T-helper 2 cell (primary cell): ENCODE results near the gene FBXO34.
A peak's percentile ranks its signal among the peaks of the same experiment; 100 is the strongest.

ENCODE experiments used
- DNase-seq, 5 experiments: peaks; one replicate each; pipeline versions ENCODE4 v3.0.0 to v3.0.0-alpha.2; 2012 to 2022
- total RNA-seq, 2 donors: gene quantifications; one replicate each; lab custom pipeline; 2026; lab: John Stamatoyannopoulos, UW

FBXO34 gene, protein sequence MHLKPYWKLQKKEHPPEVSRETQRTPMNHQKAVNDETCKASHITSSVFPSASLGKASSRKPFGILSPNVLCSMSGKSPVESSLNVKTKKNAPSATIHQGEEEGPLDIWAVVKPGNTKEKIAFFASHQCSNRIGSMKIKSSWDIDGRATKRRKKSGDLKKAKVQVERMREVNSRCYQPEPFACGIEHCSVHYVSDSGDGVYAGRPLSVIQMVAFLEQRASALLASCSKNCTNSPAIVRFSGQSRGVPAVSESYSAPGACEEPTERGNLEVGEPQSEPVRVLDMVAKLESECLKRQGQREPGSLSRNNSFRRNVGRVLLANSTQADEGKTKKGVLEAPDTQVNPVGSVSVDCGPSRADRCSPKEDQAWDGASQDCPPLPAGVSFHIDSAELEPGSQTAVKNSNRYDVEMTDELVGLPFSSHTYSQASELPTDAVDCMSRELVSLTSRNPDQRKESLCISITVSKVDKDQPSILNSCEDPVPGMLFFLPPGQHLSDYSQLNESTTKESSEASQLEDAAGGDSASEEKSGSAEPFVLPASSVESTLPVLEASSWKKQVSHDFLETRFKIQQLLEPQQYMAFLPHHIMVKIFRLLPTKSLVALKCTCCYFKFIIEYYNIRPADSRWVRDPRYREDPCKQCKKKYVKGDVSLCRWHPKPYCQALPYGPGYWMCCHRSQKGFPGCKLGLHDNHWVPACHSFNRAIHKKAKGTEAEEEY
- total RNA-seq: 45.1 to 71.1 reads per million in 2 donors

GRCh38 chr14:55270832-55271571 lies at the start of gene FBXO34:
FBXO34 (plus strand) TSS chr14:55271421; CDS start chr14:55350391, 78,970 bp downstream.
- peak; percentile 96 to 100 (median 98) for DNase-seq

DNA sequence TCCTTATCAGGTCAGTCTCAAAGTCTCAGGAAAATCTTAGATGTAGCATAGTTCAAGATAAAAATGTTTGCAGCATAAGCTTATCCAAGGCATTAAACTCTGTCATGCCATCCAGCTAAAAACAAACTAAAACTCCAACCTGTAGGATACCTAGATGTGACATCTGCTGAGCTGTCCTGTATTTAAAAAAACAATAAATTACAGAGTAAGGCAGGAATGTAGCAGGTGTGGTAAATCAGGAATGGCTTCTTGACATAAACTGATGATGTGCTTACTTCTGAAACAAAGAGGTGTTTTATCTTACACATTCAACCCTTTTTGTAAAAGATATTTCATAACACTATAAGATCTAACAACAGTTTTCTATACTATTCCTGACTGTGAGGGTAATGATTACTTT lies 49.3 kb upstream of the FBXO34 start:
- no peak for DNase-seq

DNA sequence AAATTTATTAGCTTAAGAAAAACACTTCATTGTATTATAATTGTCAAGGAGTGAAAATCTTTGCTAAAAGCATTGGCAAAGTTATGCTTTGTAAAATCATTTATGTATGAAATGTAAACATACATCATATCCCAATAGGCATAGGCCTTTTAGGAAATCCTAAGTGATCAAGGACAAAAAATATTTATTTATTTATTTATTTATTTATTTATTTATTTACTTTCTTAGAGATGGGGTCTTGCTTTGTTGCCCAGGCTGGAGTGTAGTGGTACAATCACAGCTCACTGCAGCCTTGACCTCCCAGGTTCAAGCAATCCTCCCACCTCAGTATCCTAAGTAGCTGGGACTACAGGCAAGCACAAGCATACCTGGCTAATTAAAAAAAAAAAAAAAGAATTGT lies 47.9 kb upstream of the FBXO34 start:
- DNase-seq: no peak

- DNase-seq: no peak
Observed at GRCh38 chr14:55228261-55228660, 43.0 kb upstream of the FBXO34 start.

- no peak for DNase-seq
Observed at GRCh38 chr14:55233591-55233990, 37.6 kb upstream of the FBXO34 start.

GRCh38 chr14:55238019-55238680 lies 33.1 kb upstream of the FBXO34 start:
- DNase-seq: no peak

DNA sequence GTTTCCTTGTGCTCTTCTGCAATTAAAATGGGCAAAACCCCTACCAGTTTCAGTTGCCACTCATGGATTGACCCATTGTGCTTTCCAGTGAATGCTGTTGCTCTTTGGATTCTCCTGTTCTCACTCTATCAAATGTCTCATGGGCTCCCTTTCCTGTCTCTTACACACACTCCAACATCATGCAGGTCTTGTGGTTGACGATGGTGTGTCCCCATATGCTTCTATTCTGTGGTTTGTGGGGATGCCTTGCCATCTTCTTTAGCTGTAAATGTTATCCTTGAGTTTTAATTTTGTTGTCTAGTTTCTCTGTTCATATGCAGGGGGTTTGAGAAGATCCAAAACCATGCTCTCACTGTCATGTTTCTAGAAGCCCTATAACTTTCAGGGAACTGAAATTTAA lies 31.9 kb upstream of the FBXO34 start:
- DNase-seq: peak in 1 of 5 experiments; percentile 17

GRCh38 chr14:55240526-55241178 lies 30.6 kb upstream of the FBXO34 start:
- no peak for DNase-seq

- DNase-seq: no peak
Observed at GRCh38 chr14:55241673-55242072, 29.5 kb upstream of the FBXO34 start.

DNA sequence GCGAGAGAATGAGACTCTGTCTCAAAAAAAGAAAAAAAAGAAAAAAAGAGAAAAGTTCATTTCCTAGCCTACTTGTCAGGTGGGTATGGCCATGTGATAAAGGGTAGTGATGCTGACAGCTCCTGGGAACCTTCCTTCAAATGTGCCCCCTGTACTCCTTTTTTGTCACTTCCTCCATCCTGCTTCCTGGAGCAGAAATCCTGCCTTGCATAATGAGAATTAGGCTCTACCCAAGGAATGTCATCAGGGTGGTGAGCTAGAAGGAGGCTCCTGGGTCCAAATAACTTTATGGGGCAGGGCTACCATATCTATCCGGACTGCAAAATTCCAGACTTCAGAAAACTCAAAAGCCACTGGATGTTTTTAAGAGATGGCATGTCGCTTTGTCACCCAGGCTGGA lies 27.8 kb upstream of the FBXO34 start:
- DNase-seq: no peak

GRCh38 chr14:55243813-55244212 lies 27.4 kb upstream of the FBXO34 start:
- DNase-seq: no peak

DNA sequence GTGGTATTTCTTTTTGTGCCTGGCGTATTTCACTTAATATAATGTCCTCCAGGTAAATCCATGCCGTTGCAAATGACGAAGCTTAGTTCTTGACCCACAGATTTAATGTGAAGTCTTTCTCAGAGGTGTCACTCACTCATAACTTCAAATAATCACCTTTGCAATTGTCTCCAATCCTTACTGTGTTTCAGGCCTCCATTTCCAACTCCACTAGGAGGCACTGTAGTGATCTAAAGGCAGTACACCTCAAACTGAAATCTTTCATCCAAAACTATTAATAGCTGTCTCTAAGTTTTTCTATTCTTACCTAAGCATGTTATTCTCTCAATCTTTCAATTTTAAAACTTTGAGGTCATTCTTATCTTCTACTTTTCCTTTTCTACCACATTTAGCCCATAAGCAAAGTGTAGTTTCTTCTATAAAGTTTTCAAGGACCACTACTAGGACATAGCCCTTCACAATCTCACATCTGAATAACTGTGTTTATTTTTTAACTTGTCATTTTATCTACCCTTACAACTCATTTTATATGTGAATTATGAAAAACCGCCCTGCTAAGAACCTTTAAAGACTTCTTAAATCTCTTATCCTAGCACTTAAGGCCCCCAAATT lies 25.5 kb upstream of the FBXO34 start:
- peak in 2 of 5 experiments; percentile 16 to 56 for DNase-seq

DNA sequence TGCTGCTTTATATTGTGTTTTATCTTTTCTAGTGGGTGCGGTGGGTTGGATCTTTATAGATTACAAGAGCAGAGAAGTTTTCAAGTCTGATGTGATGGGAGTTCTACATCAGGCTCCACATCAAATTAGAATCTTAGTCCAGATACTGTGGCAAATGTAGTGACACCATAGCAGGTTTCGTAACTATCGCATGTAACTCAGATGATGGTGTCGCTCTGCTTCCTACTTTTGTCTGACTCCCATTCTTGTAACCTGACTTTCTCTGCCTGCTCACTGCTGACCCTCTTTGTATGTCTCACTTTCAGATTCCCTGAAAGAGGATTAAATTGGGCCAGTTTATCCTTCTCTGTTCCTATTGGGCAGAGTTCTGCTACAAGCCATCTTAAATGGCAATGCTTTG lies 22.8 kb upstream of the FBXO34 start:
- no peak for DNase-seq

DNA sequence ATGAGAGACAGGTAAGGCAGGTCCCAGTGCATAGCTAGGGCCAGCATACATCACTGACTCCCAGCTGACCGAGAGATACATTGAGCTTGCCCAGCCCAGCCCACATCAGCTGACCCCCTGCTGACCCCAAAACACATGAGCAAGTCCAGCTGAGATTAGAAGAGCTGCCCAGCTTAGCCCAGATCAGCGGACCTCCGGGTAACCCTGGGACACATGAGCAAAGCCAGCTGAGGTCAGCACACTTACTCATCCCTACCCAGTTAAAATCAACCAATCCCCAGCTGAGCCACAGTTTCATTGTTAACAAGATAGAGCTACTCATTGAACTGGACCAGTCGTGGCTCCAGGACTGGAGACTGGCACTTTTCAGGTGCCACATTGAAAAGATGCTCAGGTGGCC lies 21.8 kb upstream of the FBXO34 start:
- DNase-seq: no peak

DNA sequence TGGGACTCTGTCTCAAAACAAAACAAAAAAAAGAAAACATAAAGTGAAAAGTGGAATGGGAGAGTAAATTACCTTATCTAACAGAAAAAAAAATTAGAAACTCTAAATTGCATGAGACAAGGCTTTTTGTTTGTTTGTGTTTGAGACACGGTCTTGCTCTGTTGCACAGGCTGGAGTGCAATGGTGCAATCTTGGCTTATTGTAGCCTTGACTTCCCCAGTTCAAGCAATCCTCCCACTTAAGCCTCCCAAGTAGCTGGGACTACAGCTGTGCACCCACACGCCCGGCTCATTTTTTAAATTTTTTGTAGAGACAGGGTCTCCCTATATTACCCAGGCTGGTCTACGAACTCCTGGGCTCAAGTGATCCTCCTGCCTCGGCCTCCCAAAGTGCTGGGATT lies 17.9 kb upstream of the FBXO34 start:
- no peak for DNase-seq

GRCh38 chr14:55254581-55254980 lies 16.6 kb upstream of the FBXO34 start:
- DNase-seq: no peak

DNA sequence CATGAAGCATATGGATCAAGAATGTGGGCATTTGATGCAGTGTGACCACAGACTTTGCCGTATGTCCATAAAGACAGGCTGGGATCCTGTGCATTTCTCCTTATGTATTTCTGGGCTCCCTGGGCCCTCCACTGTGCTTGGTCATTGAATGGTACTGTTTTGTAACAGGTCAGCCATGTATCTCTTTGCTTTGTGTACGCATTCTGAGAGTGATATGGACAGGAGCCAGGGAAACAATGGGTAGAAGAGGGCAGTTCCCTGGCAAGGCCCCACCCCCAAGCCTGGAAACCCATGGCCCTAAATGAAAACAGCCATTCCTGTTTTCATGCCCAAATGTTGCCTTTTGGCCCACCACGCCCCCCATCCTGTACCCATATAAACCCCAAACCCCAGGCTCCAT lies 15.2 kb upstream of the FBXO34 start:
- DNase-seq: no peak

- no peak for DNase-seq
Observed at GRCh38 chr14:55256586-55256985, 14.6 kb upstream of the FBXO34 start.

DNA sequence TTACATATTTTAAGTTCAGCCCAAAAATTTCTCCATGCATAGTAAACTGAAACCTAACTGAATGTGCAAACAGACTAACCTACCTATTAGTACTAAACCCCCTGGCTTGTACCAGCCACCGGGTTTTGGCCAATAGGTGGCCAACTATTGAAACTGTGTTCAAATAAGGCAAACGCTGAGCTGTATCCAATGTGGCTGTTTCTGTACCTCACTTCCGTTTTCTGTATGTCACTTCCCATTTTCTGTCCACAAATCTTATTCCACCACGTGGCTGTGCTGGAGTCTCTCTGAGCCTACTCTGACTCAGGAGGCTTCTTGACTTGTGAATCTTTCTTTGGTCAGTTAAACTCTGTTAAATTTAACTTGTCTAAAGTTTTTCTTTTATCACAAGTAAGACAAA lies 6.0 kb upstream of the FBXO34 start:
- DNase-seq: peak in 1 of 5 experiments; percentile 38

- DNase-seq: no peak
Observed at GRCh38 chr14:55267820-55268219, 3.4 kb upstream of the FBXO34 start.

DNA sequence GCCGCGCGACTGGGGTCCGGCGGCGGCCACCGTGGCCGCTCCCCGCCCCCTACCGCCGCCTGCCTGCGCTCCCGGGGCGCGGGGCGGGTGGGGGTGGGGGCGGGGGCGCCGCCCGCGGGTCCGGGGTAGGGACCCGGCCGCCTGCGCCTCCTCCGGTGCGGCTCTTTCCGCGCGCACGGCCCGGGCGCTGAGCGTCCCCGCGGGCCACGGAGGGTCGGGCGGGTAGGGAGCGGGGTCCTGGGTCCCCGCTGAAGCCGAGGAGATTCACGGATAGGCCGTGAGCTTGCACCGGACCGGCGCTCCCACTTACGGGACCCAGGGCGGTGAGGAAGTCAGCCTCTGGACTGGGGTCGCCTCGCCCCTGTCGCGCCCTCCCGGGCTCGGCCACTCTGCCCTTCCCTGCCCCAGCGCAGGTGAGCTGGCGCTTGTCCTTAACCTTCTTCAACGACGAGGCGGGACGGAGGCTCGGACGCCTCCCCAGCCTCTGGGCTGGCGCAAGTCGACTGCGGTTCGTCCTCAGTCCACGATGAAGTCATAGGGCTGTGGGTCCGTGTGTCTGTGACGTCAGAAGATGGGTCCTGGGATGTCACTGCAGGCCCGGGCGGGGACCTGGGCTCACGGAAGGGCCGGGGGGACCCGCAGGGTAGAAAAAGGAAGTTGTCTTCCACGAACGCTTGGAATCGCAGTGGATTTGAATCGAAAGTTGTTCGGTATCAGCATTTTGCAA lies 514 bp downstream of the FBXO34 start:
- peak; percentile 15 to 86 (median 42) for DNase-seq
